GM15510 (cell line): Measurements from ENCODE around the gene CYP20A1.

ENCODE experiments used
- POLR2A ChIP-seq: IDR thresholded peaks from 3 replicates; pipeline ENCODE4 v1.6.1; 2011; ENCODE audit warnings: borderline replicate concordance; ENCODE audit not compliant: insufficient read length; ENCODE audit errors: extremely low read depth

CYP20A1 gene

DNA sequence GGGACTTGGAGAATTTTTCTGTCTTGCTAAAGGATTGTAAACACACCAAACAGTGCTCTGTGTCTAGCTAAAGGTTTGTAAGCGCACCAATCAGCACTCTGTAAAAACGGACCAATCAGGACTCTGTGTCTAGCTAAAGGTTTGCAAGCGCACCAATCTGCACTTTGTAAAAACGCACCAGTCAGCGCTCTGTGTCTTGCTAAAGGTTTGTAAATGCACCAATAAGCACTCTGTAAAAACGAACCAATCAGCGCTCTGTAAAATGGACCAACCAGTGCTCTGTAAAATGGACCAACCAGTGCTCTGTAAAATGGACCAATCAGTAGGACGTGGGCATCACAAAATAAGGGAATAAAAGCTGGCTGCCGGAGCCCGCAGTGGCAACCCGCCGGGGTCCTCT, 105.8 kb downstream of the CYP20A1 start:
- TF ChIP-seq POLR2A, result no peak

DNA sequence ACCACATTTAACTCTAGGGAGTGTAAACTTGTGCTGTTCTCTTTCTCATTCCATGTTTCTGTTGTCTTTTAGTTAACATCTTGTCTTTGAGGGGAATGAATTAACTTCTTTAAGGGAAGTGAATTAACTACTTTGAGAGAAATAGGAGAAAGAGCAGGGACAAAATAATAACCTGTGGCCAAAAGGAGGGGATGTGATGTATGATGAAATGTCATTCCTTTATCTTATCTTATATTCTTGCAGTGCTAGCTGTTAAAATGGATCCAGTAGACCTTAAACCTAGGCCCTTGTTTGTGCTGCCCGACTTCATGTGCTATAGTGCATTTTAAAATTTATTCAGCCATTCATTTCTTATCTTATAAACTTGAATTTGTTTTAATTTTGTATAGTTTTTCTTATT, 107.8 kb downstream of the CYP20A1 start:
- TF ChIP-seq POLR2A, result no peak

- no peak for TF ChIP-seq POLR2A
These were observed 108.6 kb downstream of the CYP20A1 start for GRCh38 chr2:203347375-203347774.

- no peak for TF ChIP-seq POLR2A
These were observed 113.9 kb downstream of the CYP20A1 start for GRCh38 chr2:203352604-203353255.

DNA sequence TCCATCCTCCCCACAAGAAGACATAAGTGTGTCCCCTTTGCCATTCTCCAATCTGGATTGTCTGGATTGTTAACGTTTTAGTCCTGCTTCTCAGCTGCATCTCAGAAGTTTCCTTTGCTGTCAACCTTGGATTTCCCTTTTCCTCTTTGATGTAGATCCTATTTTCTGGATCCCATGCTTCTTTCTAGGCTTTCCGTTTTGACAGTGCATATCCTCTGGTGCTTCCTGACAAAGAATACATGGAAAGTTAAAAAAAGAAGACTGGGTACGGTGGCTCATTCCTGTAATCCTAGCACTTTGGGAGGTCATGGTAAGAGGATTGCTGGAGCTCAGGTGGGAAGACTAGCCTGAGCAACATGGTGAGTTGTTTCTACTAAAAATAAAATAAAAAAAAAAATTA, 116.1 kb downstream of the CYP20A1 start:
- no peak for TF ChIP-seq POLR2A
